ENCODE results near the gene SYCN.

DNA sequence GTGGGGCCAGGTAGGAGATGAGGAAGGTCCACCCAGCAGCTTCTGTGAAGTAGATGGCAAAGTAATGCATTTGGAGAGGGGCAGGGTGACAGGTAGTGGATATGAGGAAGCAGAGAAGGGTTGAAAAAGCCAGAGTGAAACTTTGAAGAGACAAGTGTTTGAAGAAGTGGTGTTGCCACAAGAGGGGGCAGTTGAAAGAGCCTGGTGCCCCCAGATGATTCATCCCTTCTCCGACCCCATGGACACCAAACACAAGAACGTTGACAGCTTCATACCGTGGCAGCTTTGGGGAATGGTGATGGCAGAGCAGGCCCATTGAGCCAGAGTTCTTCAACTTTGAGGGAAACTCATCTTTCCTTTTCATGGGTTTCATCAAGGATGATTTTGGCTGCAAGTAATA is 20.8 kb upstream of the SYCN start:
- TF ChIP-seq, protein P1, sequence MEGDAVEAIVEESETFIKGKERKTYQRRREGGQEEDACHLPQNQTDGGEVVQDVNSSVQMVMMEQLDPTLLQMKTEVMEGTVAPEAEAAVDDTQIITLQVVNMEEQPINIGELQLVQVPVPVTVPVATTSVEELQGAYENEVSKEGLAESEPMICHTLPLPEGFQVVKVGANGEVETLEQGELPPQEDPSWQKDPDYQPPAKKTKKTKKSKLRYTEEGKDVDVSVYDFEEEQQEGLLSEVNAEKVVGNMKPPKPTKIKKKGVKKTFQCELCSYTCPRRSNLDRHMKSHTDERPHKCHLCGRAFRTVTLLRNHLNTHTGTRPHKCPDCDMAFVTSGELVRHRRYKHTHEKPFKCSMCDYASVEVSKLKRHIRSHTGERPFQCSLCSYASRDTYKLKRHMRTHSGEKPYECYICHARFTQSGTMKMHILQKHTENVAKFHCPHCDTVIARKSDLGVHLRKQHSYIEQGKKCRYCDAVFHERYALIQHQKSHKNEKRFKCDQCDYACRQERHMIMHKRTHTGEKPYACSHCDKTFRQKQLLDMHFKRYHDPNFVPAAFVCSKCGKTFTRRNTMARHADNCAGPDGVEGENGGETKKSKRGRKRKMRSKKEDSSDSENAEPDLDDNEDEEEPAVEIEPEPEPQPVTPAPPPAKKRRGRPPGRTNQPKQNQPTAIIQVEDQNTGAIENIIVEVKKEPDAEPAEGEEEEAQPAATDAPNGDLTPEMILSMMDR (conservative IDR thresholded peaks at IDR 0.05; ENCODE audit: low read length), result peak; percentile 59
- TF ChIP-seq EZH2phosphoT487 (IDR thresholded peaks at IDR 0.05; ENCODE audit: borderline replicate concordance), result no peak

All from Loucy (cell line).